Measurements from ENCODE around the gene HSPA4L.

Gene HSPA4L

DNA sequence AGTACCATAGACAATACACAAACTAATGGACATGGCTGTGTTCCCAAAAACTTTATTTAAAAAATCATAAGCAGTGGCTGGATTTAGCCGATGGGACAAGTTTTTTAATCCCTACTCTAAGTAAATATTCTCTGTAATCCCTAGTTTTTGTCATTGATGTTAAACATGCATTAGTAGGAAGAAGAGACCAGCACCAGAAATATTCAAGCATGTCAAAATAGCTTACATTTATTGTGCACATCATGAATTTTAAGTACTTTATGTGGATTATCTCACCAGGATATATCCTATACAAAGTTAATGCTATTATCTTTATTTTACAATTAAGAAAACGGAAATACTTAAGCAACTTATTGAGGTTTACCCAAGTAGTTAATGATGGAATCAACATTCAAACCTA, 46.0 kb downstream of the HSPA4L start:
- H3K9me2 ChIP-seq (ENCODE audit: low read depth, low read length), result no peaks in the 10 kb centered on the region
- no peak overlapping the region for H3K27ac ChIP-seq (ENCODE audit: low read depth, low read length, poor library complexity, severe bottlenecking)
- no peak overlapping the region for H3K4me3 ChIP-seq (ENCODE audit: low read depth, low read length, poor library complexity, severe bottlenecking)
- TF ChIP-seq EZH2 (IDR thresholded peaks at IDR 0.05; ENCODE audit: borderline replicate concordance, low read length), result no peak
- TF ChIP-seq, protein P1, sequence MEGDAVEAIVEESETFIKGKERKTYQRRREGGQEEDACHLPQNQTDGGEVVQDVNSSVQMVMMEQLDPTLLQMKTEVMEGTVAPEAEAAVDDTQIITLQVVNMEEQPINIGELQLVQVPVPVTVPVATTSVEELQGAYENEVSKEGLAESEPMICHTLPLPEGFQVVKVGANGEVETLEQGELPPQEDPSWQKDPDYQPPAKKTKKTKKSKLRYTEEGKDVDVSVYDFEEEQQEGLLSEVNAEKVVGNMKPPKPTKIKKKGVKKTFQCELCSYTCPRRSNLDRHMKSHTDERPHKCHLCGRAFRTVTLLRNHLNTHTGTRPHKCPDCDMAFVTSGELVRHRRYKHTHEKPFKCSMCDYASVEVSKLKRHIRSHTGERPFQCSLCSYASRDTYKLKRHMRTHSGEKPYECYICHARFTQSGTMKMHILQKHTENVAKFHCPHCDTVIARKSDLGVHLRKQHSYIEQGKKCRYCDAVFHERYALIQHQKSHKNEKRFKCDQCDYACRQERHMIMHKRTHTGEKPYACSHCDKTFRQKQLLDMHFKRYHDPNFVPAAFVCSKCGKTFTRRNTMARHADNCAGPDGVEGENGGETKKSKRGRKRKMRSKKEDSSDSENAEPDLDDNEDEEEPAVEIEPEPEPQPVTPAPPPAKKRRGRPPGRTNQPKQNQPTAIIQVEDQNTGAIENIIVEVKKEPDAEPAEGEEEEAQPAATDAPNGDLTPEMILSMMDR (IDR thresholded peaks at IDR 0.05; ENCODE audit: low read length), result no peak
- H3K4me1 ChIP-seq (ENCODE audit: insufficient read depth, low read length, severe bottlenecking), result no peaks in the 10 kb centered on the region
- H3K79me2 ChIP-seq (ENCODE audit: insufficient read depth, low read length), result no peaks in the 10 kb centered on the region
- H3K36me3 ChIP-seq (ENCODE audit: insufficient read depth, low read length), result peaks cover 9% of the 10 kb centered on the region; the same call in 1 of the 2 replicates
- H4K20me1 ChIP-seq (ENCODE audit: insufficient read depth, low read length), result no peaks in the 10 kb centered on the region
- no peaks in the 10 kb centered on the region for H3K27me3 ChIP-seq (ENCODE audit: insufficient read depth, low read length)
- H3K4me2 ChIP-seq (ENCODE audit: low read length), result no peak overlapping the region
- no peak overlapping the region for H2AFZ ChIP-seq (ENCODE audit: low read length)
- no peaks in the 10 kb centered on the region for H3K9me3 ChIP-seq (ENCODE audit: low read length)
- H3F3A ChIP-seq (ENCODE audit: insufficient read depth, low read length), result no peaks in the 10 kb centered on the region
- no peak overlapping the region for H3K9ac ChIP-seq (ENCODE audit: low read length)

DNA sequence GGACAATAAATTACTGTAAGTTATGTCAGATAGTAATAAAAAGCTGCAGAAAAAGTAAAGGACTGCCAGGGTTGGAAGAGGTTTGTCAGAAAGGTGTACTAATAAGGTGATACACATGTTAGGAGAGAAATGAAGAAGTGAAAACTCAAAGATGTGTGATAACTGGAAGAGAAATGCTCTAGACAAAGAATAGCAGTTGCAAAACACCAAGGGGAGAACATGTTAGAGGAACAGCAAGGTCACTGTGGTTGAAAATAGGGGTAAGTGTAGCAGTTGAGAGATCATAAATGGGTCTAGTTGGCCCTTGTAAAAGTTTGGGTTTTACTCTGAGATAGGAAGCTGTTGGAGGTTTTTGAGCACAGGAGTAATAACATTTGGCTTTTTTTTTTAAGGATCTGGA, 46.9 kb downstream of the HSPA4L start:
- no peaks in the 10 kb centered on the region for H3K4me1 ChIP-seq (ENCODE audit: insufficient read depth, low read length, severe bottlenecking)
- no peak overlapping the region for H3K9ac ChIP-seq (ENCODE audit: low read length)
- H3K4me2 ChIP-seq (ENCODE audit: low read length), result no peak overlapping the region
- H3K27ac ChIP-seq (ENCODE audit: low read depth, low read length, poor library complexity, severe bottlenecking), result no peak overlapping the region
- no peaks in the 10 kb centered on the region for H3K27me3 ChIP-seq (ENCODE audit: insufficient read depth, low read length)
- no peak overlapping the region for H3K4me3 ChIP-seq (ENCODE audit: low read depth, low read length, poor library complexity, severe bottlenecking)
- H3K36me3 ChIP-seq (ENCODE audit: insufficient read depth, low read length), result peaks cover 5% of the 10 kb centered on the region; the same call in 1 of the 2 replicates
- TF ChIP-seq EZH2 (IDR thresholded peaks at IDR 0.05; ENCODE audit: borderline replicate concordance, low read length), result no peak
- TF ChIP-seq, protein P1 (IDR thresholded peaks at IDR 0.05; ENCODE audit: low read length), result no peak
- no peaks in the 10 kb centered on the region for H3F3A ChIP-seq (ENCODE audit: insufficient read depth, low read length)
- no peaks in the 10 kb centered on the region for H3K79me2 ChIP-seq (ENCODE audit: insufficient read depth, low read length)
- H3K9me3 ChIP-seq (ENCODE audit: low read length), result no peaks in the 10 kb centered on the region
- H2AFZ ChIP-seq (ENCODE audit: low read length), result no peak overlapping the region
- H3K9me2 ChIP-seq (ENCODE audit: low read depth, low read length), result no peaks in the 10 kb centered on the region
- H4K20me1 ChIP-seq (ENCODE audit: insufficient read depth, low read length), result no peaks in the 10 kb centered on the region

DNA sequence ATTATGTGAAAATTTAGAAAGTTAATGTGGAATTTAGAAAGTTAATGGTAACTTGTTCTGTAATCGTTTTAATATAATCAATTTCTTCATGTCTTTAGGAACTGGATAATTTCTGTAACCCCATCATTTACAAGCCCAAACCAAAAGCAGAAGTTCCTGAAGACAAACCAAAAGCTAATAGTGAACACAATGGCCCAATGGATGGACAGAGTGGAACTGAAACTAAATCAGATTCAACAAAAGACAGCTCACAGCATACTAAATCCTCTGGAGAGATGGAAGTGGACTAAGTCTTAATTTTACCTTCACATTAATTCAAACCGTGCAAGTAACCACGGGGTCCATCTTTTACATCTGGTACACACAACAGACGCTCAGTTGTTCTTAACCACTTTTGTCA, 50.5 kb downstream of the HSPA4L start:
- H3K36me3 ChIP-seq (ENCODE audit: insufficient read depth, low read length), result peaks cover 5% of the 10 kb centered on the region; the same call in 1 of the 2 replicates
- H3K4me2 ChIP-seq (ENCODE audit: low read length), result no peak overlapping the region
- no peak overlapping the region for H3K27ac ChIP-seq (ENCODE audit: low read depth, low read length, poor library complexity, severe bottlenecking)
- no peaks in the 10 kb centered on the region for H3K4me1 ChIP-seq (ENCODE audit: insufficient read depth, low read length, severe bottlenecking)
- H4K20me1 ChIP-seq (ENCODE audit: insufficient read depth, low read length), result no peaks in the 10 kb centered on the region
- no peaks in the 10 kb centered on the region for H3K27me3 ChIP-seq (ENCODE audit: insufficient read depth, low read length)
- H3K9ac ChIP-seq (ENCODE audit: low read length), result no peak overlapping the region
- no peaks in the 10 kb centered on the region for H3F3A ChIP-seq (ENCODE audit: insufficient read depth, low read length)
- no peaks in the 10 kb centered on the region for H3K9me2 ChIP-seq (ENCODE audit: low read depth, low read length)
- H3K4me3 ChIP-seq (ENCODE audit: low read depth, low read length, poor library complexity, severe bottlenecking), result no peak overlapping the region
- H2AFZ ChIP-seq (ENCODE audit: low read length), result no peak overlapping the region
- H3K9me3 ChIP-seq (ENCODE audit: low read length), result no peaks in the 10 kb centered on the region
- no peaks in the 10 kb centered on the region for H3K79me2 ChIP-seq (ENCODE audit: insufficient read depth, low read length)
- TF ChIP-seq, protein P1 (IDR thresholded peaks at IDR 0.05; ENCODE audit: low read length), result no peak
- TF ChIP-seq EZH2 (IDR thresholded peaks at IDR 0.05; ENCODE audit: borderline replicate concordance, low read length), result no peak
